Activated CD4-positive, CD25-positive, alpha-beta regulatory T cell treated with anti-CD3 and anti-CD28 coated beads, Interleukin-2, amount 50 U/mL, for 24 hours (primary cell): ENCODE results near the gene UBE2G1.
A peak's percentile ranks its signal among the peaks of the same experiment; 100 is the strongest.

Source experiments
- ATAC-seq, 2 donors: fragments of 150-1000 bp; cut with Tn5 transposase; one replicate each; pipeline ENCODE4 v1.10.0; 2021; ENCODE audit warnings: mild to moderate bottlenecking in 1 of 2, moderate library complexity in 1 of 2

UBE2G1 gene

GRCh38 chr17:4247361-4247970, 119.0 kb downstream of the UBE2G1 start:
- no peak for ATAC-seq

DNA sequence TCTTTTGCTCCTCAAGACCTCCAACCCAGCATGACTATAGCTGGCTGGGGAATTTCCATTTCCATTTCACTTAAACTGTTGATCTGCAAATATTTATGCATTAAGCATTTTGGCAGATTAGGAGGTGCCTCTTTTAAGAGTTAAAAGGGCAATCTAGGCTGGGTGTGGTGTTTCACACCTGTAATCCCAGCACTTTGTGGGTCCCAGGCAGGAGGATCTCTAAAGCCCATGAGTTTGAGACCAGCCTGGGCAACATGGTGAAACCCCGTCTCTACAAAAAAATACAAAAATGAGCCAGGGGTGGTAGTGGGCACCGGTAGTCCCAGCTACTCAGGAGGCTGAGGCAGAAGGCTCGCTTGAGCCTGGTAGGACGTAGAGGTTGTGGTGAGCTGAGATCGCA, 119.8 kb downstream of the UBE2G1 start:
- ATAC-seq, result no peak

- ATAC-seq, result no peak
Measured at GRCh38 chr17:4241535-4241934, 124.9 kb downstream of the UBE2G1 start.

- ATAC-seq, result no peak
Measured at GRCh38 chr17:4236456-4236855, 130.0 kb downstream of the UBE2G1 start.

- ATAC-seq, result no peak
Measured at GRCh38 chr17:4235372-4236279, 130.8 kb downstream of the UBE2G1 start.

GRCh38 chr17:4234401-4234800, 132.1 kb downstream of the UBE2G1 start:
- no peak for ATAC-seq

DNA sequence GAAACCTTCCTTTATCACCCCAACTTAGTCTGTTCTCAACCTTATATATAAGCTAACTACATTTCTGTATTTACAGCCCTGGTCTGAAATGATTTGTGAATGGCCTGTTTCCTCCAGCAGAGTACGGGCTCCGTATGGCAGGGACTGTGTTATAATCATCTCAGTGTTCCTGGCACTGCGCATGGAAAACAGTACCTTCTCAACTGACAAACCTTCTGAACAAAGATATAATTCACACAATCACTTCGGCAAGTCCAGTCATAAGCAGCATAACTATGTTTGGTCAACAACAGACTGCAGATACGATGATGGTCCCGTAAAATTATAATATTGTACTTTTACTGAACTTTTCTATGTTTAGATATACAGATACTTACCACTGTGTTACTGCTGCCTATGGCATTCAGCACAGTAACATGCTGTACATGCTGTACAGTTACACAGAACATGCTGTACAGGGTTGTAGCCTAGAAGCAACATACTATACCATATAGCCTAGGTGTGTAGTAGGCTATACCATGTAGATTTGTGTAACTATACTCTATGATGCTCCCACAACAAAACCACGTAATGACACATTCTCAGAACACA, 132.7 kb downstream of the UBE2G1 start:
- no peak for ATAC-seq

DNA sequence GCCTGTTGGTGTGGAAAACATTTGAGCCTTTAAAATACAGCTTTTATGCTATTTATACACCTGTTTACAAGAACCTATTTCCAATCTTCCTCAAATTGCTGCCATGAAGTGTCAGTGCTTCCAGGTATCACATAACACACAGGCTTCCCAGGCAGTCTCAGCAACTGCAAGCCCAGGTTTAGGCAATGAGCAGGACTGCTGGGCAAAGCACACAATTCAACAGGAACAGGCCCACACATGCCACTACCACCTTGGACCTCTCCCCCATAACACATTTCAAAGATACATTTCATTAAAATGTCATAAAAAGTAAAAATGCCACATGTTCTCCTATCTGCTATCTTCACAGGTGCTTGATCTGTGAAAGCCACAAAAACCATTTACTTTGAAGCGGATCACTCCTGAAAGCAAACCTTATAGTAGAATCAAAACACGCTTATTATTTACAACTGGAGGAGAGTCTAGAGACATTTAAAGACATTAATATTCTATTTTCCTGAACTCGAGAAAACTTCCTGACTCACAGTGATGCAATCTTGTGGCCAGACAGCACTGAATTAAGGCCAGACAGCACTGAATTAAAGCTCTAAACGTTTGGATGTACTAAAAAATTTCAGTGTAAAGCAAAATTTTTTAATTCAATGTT, 134.2 kb downstream of the UBE2G1 start:
- ATAC-seq, result peak in 1 of 2 donors; percentile 25

DNA sequence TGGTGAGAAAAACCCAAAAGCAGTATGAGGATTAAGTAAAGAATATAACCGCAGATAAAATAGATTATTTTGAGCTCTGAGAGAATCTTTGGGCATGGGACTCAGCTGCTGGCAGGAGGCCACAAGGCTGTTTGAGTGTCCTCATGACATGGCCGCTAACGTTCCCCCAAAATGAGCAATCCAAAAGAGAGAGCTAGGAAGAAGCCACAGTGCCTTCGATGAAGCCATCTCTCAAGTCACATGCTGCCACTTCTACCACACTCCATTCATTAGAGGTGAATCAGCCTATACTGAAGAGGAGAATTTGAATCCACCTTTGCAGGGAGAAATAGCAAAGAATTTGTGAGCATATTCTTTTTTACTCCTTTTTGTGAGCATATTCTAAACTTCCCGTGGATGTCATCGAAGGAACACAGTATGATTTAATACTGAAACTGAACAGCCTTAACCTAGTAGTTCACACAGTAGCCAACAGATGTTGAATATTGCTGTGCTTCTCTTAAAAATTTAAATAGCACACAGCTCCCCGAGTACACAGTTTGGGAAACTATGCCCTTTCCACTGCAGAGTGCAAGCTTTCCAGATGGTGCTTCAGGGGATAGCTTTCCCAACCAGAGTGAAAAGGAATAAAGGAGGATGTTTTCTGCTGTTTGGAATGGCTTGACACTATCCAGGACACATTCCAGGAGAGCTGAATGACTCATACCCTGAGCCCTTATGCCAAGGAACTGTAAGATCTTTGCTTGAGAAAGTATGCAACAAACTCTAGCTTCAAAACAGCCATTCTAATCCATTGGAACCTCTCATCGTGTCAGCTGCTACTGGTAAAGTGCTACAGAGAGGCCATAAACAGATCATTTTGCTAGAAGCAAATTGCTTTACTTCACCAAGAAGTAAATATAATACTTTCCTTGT, 136.6 kb downstream of the UBE2G1 start:
- ATAC-seq, result no peak

- ATAC-seq, result no peak
Measured at GRCh38 chr17:4221899-4222659, 144.4 kb downstream of the UBE2G1 start.

- ATAC-seq, result no peak
Measured at GRCh38 chr17:4221163-4221562, 145.3 kb downstream of the UBE2G1 start.

DNA sequence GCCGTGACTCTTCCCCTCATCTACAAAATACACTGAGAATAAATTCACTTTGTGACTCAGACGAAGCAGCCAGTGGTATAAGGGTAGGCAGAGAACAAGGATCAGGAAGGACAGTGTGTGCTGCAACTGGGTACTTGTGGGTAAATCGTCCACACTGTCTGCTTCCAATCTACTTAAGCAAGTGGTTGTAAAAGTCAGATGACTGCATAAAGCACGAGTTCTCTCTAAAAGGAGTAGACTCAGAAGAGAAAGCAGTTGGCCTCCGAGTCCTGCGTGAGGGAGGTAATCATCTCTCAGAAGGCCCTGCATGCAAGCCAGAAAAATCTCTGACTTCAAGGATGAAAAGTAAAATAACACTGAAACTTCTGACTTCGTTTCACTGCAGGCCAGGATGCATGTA, 145.8 kb downstream of the UBE2G1 start:
- ATAC-seq, result no peak
